MM.1S (cell line): ENCODE results near the gene SLC25A20.

Experiments used
- DNase-seq: peaks from one replicate; pipeline ENCODE4 v3.0.0-alpha.2; 2015
- H2AFZ ChIP-seq: fragments of 300-600 bp; sonication (generic); 2 replicates; pipeline ENCODE4 v1.6.0; 2016; ENCODE audit warnings: antibody characterized with exemption, low read length
- H3F3A ChIP-seq: fragments of 300-600 bp; sonication (generic); 2 replicates; pipeline ENCODE4 v1.6.1; 2016; ENCODE audit warnings: mild to moderate bottlenecking, antibody characterized with exemption, low read length, moderate library complexity, mixed read lengths; ENCODE audit not compliant: insufficient read depth
- H3K27ac ChIP-seq: fragments of 300-600 bp; sonication (generic); 2 replicates; pipeline ENCODE4 v1.5.1; 2016; ENCODE audit warnings: mild to moderate bottlenecking, low read length
- H3K27me3 ChIP-seq: fragments of 300-600 bp; sonication (generic); replicated peaks from 2 replicates; pipeline ENCODE4 v1.6.0; 2016; ENCODE audit warnings: low read length; ENCODE audit not compliant: insufficient read depth
- H3K36me3 ChIP-seq: fragments of 300-600 bp; sonication (generic); replicated peaks from 2 replicates; pipeline ENCODE4 v1.6.1; 2016; ENCODE audit warnings: mild to moderate bottlenecking, low read length, mixed read lengths; ENCODE audit not compliant: insufficient read depth
- H3K4me1 ChIP-seq: fragments of 300-600 bp; sonication (generic); 2 replicates; pipeline ENCODE4 v1.6.1; 2016; ENCODE audit warnings: low read length, mixed read lengths
- H3K4me2 ChIP-seq: fragments of 300-600 bp; sonication (generic); 2 replicates; pipeline ENCODE4 v1.6.0; 2016; ENCODE audit warnings: low read depth, low read length
- H3K4me3 ChIP-seq: fragments of 300-600 bp; sonication (generic); 2 replicates; pipeline ENCODE4 v1.5.1; 2016; ENCODE audit warnings: low read length, mixed read lengths
- H3K79me2 ChIP-seq: fragments of 300-600 bp; sonication (generic); 2 replicates; pipeline ENCODE4 v1.6.1; 2016; ENCODE audit warnings: mixed run types, low read length, mixed read lengths
- H3K9ac ChIP-seq: fragments of 300-600 bp; sonication (generic); 2 replicates; pipeline ENCODE4 v1.6.1; 2016; ENCODE audit warnings: low read length, mixed read lengths
- H3K9me2 ChIP-seq: fragments of 300-600 bp; sonication (generic); replicated peaks from 2 replicates; pipeline ENCODE4 v1.6.1; 2016; ENCODE audit warnings: mild to moderate bottlenecking, low read length, mixed read lengths; ENCODE audit not compliant: insufficient read depth
- H3K9me3 ChIP-seq: fragments of 300-600 bp; sonication (generic); replicated peaks from 2 replicates; pipeline ENCODE4 v1.6.1; 2016; ENCODE audit warnings: mild to moderate bottlenecking, low read length, mixed read lengths; ENCODE audit not compliant: insufficient read depth
- H4K20me1 ChIP-seq: fragments of 300-600 bp; sonication (generic); 2 replicates; pipeline ENCODE4 v1.6.1; 2016; ENCODE audit warnings: mild to moderate bottlenecking, low read length, moderate library complexity, mixed read lengths; ENCODE audit not compliant: insufficient read depth
- EZH2 ChIP-seq: fragments of 300-600 bp; sonication (generic); optimal IDR thresholded peaks from 2 replicates; pipeline ENCODE3; 2017; ENCODE audit warnings: low read depth, mild to moderate bottlenecking, antibody characterized with exemption, low read length, mixed read lengths
- EZH2phosphoT487 ChIP-seq: fragments of 300-600 bp; sonication (generic); IDR thresholded peaks from 2 replicates; pipeline ENCODE4 v1.6.1; 2018; ENCODE audit warnings: antibody characterized with exemption, low read length
- TF ChIP-seq, protein P1 (sequence below): fragments of 300-600 bp; sonication (generic); IDR thresholded peaks from 2 replicates; pipeline ENCODE4 v1.5.1; 2016; ENCODE audit warnings: antibody characterized with exemption, low read length, mixed read lengths

SLC25A20 gene

DNA sequence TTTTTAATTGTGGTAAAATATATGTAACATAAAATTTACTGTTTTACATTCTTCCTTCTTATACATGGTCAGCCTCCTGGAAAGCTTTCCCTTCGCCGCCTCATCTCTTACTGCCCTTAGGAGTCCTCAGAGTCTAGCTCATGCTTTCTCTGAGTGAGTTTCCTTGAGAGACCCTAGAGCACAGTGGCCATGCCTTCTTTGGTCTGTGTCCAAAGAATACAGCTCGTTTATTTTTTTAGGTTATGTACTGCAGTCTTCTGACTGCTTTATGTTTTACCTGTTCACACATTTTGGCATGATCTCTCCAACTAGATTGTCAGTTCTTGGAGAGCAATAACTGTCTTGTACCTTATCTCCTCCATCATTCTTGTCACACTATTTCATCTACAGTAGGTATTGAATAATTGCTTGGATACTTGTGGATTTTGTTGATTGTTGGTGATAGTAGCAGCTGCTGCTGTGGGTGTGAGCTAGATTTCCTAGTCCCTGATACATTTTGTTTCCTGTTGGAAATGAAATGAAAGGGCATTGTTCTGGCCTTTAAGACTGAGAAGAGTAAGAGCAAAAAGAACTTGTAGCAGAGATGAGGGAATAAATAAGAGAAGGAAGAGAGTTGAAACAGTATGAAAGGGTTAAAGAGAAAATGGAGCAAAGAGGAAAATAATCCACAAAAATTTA lies 30.8 kb upstream of the SLC25A20 start:
- TF ChIP-seq EZH2phosphoT487: no peak
- no peaks in the 10 kb centered on the region for H3K9me2 ChIP-seq
- H4K20me1 ChIP-seq: peaks cover 28% of the 10 kb centered on the region
- H3K79me2 ChIP-seq: peaks cover 100% of the 10 kb centered on the region
- no peak overlapping the region for H3K4me2 ChIP-seq
- H3K9me3 ChIP-seq: no peaks in the 10 kb centered on the region
- H3K27me3 ChIP-seq: no peaks in the 10 kb centered on the region
- DNase-seq: no peak
- no peaks in the 10 kb centered on the region for H3F3A ChIP-seq
- H3K9ac ChIP-seq: no peak overlapping the region
- no peak overlapping the region for H2AFZ ChIP-seq
- no peak overlapping the region for H3K27ac ChIP-seq
- H3K36me3 ChIP-seq: peaks cover 24% of the 10 kb centered on the region; the same call in 1 of the 2 replicates
- peaks cover 17% of the 10 kb centered on the region; the same call in 1 of the 2 replicates for H3K4me1 ChIP-seq
- no peak overlapping the region for H3K4me3 ChIP-seq

DNA sequence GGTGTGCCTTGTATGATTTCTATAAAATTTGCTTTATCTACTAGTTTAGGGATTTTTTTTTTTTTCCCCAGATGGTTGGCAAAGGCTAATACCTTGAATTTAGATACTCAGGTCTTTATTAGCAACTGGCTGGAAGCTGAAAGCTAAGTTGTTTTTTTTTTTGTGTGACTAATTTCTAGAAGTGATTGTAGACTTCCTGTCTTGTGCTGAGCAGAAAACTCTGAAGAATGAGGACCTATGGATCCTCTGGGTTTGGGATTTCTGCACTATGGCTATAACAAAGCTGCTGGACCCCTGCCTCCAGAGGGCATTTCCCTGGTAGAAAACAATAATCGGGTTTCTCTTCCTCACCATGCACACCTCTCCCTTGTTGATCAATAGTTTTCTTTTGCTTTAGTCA lies 30.0 kb upstream of the SLC25A20 start:
- H3K9ac ChIP-seq: no peak overlapping the region
- H3K27me3 ChIP-seq: no peaks in the 10 kb centered on the region
- DNase-seq: no peak
- H3K9me3 ChIP-seq: no peaks in the 10 kb centered on the region
- H3K27ac ChIP-seq: no peak overlapping the region
- H3F3A ChIP-seq: no peaks in the 10 kb centered on the region
- peaks cover 17% of the 10 kb centered on the region; the same call in 1 of the 2 replicates for H3K4me1 ChIP-seq
- TF ChIP-seq, protein P1, sequence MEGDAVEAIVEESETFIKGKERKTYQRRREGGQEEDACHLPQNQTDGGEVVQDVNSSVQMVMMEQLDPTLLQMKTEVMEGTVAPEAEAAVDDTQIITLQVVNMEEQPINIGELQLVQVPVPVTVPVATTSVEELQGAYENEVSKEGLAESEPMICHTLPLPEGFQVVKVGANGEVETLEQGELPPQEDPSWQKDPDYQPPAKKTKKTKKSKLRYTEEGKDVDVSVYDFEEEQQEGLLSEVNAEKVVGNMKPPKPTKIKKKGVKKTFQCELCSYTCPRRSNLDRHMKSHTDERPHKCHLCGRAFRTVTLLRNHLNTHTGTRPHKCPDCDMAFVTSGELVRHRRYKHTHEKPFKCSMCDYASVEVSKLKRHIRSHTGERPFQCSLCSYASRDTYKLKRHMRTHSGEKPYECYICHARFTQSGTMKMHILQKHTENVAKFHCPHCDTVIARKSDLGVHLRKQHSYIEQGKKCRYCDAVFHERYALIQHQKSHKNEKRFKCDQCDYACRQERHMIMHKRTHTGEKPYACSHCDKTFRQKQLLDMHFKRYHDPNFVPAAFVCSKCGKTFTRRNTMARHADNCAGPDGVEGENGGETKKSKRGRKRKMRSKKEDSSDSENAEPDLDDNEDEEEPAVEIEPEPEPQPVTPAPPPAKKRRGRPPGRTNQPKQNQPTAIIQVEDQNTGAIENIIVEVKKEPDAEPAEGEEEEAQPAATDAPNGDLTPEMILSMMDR: no peak
- TF ChIP-seq EZH2 (no peak), EZH2phosphoT487 (no peak)
- peaks cover 22% of the 10 kb centered on the region; the same call in 1 of the 2 replicates for H3K36me3 ChIP-seq
- peaks cover 28% of the 10 kb centered on the region for H4K20me1 ChIP-seq
- H2AFZ ChIP-seq: no peak overlapping the region
- H3K79me2 ChIP-seq: peaks cover 100% of the 10 kb centered on the region
- no peak overlapping the region for H3K4me3 ChIP-seq
- H3K4me2 ChIP-seq: no peak overlapping the region
- H3K9me2 ChIP-seq: no peaks in the 10 kb centered on the region

DNA sequence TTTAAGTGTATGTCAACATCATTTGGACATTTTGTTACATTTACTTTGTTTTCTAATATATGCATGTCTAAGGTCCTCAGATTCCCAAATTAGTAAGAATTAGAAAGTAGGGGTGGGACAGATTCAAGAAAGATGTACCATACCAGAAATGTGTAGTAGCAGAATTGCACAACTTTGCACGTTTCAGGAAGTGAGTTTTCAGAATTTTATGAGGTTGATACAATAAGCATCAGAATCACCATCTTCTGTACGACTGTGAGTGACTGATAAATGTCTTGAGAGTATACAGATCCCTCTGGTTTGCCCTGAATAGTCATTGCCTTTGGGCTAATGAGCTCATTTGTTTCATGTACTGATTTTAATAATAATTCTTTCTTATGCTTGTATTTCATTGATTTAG lies 29.2 kb upstream of the SLC25A20 start:
- Histone ChIP-seq H3K4me1 (peaks cover 17% of the 10 kb centered on the region; the same call in 1 of the 2 replicates), H3K9me2 (no peaks in the 10 kb centered on the region), H3K36me3 (peaks cover 22% of the 10 kb centered on the region; the same call in 1 of the 2 replicates), H3K4me2 (no peak overlapping the region), H3K27ac (no peak overlapping the region), H3F3A (no peaks in the 10 kb centered on the region), H3K4me3 (no peak overlapping the region), H3K9ac (no peak overlapping the region), H3K9me3 (no peaks in the 10 kb centered on the region), H3K27me3 (no peaks in the 10 kb centered on the region), H4K20me1 (peaks cover 28% of the 10 kb centered on the region), H2AFZ (no peak overlapping the region), H3K79me2 (peaks cover 100% of the 10 kb centered on the region)
- no peak for DNase-seq
- no peak for TF ChIP-seq EZH2
- TF ChIP-seq EZH2phosphoT487: no peak
- TF ChIP-seq, protein P1: no peak
